ENCODE measurements around the gene OBP2A. TPM values are rescaled to one million over a fixed set of nuclear protein-coding genes. Genes with fewer than 3 reads are reported as not detected.

Gene OBP2A
- total RNA-seq, 1 experiment from 2014 or later, result not detected

GRCh38 chr9:135573124-135573523 is 27.2 kb downstream of the OBP2A start:
- no peak for DNase-seq
- Mint-ChIP-seq H3K4me1 (ENCODE audit: low read depth, unreplicated experiment) (no peaks in the 10 kb centered on the region), H3K27ac (ENCODE audit: unreplicated experiment) (no peak overlapping the region), H3K27me3 (ENCODE audit: unreplicated experiment) (peaks cover 17% of the 10 kb centered on the region), H3K9me3 (ENCODE audit: low read depth, unreplicated experiment) (no peaks in the 10 kb centered on the region), H3K4me3 (ENCODE audit: low read depth, unreplicated experiment) (no peak overlapping the region), H3K36me3 (ENCODE audit: insufficient read depth, unreplicated experiment) (no peaks in the 10 kb centered on the region)
- TF ChIP-seq, protein P1, sequence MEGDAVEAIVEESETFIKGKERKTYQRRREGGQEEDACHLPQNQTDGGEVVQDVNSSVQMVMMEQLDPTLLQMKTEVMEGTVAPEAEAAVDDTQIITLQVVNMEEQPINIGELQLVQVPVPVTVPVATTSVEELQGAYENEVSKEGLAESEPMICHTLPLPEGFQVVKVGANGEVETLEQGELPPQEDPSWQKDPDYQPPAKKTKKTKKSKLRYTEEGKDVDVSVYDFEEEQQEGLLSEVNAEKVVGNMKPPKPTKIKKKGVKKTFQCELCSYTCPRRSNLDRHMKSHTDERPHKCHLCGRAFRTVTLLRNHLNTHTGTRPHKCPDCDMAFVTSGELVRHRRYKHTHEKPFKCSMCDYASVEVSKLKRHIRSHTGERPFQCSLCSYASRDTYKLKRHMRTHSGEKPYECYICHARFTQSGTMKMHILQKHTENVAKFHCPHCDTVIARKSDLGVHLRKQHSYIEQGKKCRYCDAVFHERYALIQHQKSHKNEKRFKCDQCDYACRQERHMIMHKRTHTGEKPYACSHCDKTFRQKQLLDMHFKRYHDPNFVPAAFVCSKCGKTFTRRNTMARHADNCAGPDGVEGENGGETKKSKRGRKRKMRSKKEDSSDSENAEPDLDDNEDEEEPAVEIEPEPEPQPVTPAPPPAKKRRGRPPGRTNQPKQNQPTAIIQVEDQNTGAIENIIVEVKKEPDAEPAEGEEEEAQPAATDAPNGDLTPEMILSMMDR (IDR thresholded peaks at IDR 0.05; ENCODE audit: unreplicated experiment), result no peak
- BruUV-seq (replicated peaks), result no TSS peak
- CTCF ChIA-PET, result no interaction called here
- intact Hi-C loops (cut with micrococcal nuclease; ENCODE audit: unreplicated experiment), result no loop called here

GRCh38 chr9:135574331-135574730 is 28.4 kb downstream of the OBP2A start:
- Mint-ChIP-seq H3K27me3 (ENCODE audit: unreplicated experiment) (peaks cover 5% of the 10 kb centered on the region), H3K4me1 (ENCODE audit: low read depth, unreplicated experiment) (no peaks in the 10 kb centered on the region), H3K4me3 (ENCODE audit: low read depth, unreplicated experiment) (no peak overlapping the region), H3K36me3 (ENCODE audit: insufficient read depth, unreplicated experiment) (no peaks in the 10 kb centered on the region), H3K9me3 (ENCODE audit: low read depth, unreplicated experiment) (no peaks in the 10 kb centered on the region), H3K27ac (ENCODE audit: unreplicated experiment) (no peak overlapping the region)
- CTCF ChIA-PET, result no interaction called here
- intact Hi-C loops (cut with micrococcal nuclease; ENCODE audit: unreplicated experiment), result no loop called here
- DNase-seq, result no peak
- TF ChIP-seq, protein P1 (IDR thresholded peaks at IDR 0.05; ENCODE audit: unreplicated experiment), result no peak
- no TSS peak for BruUV-seq (replicated peaks)

DNA sequence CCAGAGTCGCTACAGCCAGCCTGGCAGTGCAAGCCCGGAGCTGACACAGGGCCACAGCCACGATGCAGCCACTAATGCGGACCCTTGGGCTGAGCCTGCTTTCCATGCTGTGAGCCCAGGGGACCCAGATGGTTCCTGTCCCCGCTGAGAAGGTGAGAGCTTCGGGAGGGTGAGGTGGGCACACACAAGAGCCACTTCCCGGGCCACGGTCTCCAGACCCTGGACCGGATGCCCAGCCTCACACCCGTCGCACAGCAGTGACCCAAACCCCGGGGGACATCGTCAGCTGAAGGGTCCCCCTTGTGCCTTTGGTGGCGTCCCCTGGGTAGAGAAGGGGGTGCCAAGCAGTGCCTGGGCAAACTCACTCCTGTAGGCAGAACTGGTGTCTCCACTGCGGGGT is 29.0 kb downstream of the OBP2A start:
- H3K4me3 Mint-ChIP-seq (ENCODE audit: low read depth, unreplicated experiment), result no peak overlapping the region
- H3K27ac Mint-ChIP-seq (ENCODE audit: unreplicated experiment), result no peak overlapping the region
- no peaks in the 10 kb centered on the region for H3K36me3 Mint-ChIP-seq (ENCODE audit: insufficient read depth, unreplicated experiment)
- no peaks in the 10 kb centered on the region for H3K27me3 Mint-ChIP-seq (ENCODE audit: unreplicated experiment)
- no peaks in the 10 kb centered on the region for H3K4me1 Mint-ChIP-seq (ENCODE audit: low read depth, unreplicated experiment)
- intact Hi-C loops (cut with micrococcal nuclease; ENCODE audit: unreplicated experiment), result no loop called here
- CTCF ChIA-PET, result no interaction called here
- no peak for DNase-seq
- TF ChIP-seq, protein P1 (IDR thresholded peaks at IDR 0.05; ENCODE audit: unreplicated experiment), result no peak
- no TSS peak for BruUV-seq (replicated peaks)
- H3K9me3 Mint-ChIP-seq (ENCODE audit: low read depth, unreplicated experiment), result no peaks in the 10 kb centered on the region

GRCh38 chr9:135575995-135576631 is 30.2 kb downstream of the OBP2A start:
- peaks cover 1% of the 10 kb centered on the region for H3K27me3 Mint-ChIP-seq (ENCODE audit: unreplicated experiment)

More at GRCh38 chr9:135575995-135576631, 30.2 kb downstream of the OBP2A start:
- Mint-ChIP-seq H3K4me1 (ENCODE audit: low read depth, unreplicated experiment) (no peaks in the 10 kb centered on the region), H3K36me3 (ENCODE audit: insufficient read depth, unreplicated experiment) (no peaks in the 10 kb centered on the region), H3K27ac (ENCODE audit: unreplicated experiment) (no peak overlapping the region), H3K4me3 (ENCODE audit: low read depth, unreplicated experiment) (no peak overlapping the region), H3K9me3 (ENCODE audit: low read depth, unreplicated experiment) (no peaks in the 10 kb centered on the region)
- intact Hi-C loops (cut with micrococcal nuclease; ENCODE audit: unreplicated experiment), result no loop called here
- TF ChIP-seq, protein P1 (IDR thresholded peaks at IDR 0.05; ENCODE audit: unreplicated experiment), result no peak
- DNase-seq, result no peak
- CTCF ChIA-PET, result no interaction called here
- no TSS peak for BruUV-seq (replicated peaks)
